Astrocyte (in vitro differentiated cells and primary cell): ENCODE results near the gene PRSS57. TPM values are rescaled to one million over a fixed set of nuclear protein-coding genes. Genes with fewer than 3 reads are reported as not detected.
"Not testable (repeated sequence)": the region's sequence is repeated elsewhere in the genome, so short reads cannot be mapped to it uniquely, and the experiment has no call there.

ENCODE experiments used
- DNase-seq: peaks from one replicate; pipeline ENCODE4 v3.0.0-alpha.2; 2010; ENCODE audit warnings: low read depth
- FAIRE-seq: peaks from 2 replicates; lab custom pipeline; 2011; peaks lifted over from hg19 to GRCh38; lab: Jason Lieb, UNC
- H2AFZ ChIP-seq: 2 replicates; pipeline ENCODE4 v1.6.0; 2012; ENCODE audit warnings: low read depth, low read length, inconsistent platforms
- H3K27ac ChIP-seq: 2 replicates; pipeline ENCODE4 v1.5.1; 2011; ENCODE audit warnings: low read depth, low read length, inconsistent platforms
- H3K27me3 ChIP-seq: 2 replicates; pipeline ENCODE4 v1.6.0; 2011; ENCODE audit warnings: low read length, inconsistent platforms; ENCODE audit not compliant: insufficient read depth
- H3K36me3 ChIP-seq: 2 replicates; pipeline ENCODE4 v1.5.1; 2011; ENCODE audit warnings: low read length, inconsistent platforms; ENCODE audit not compliant: insufficient read depth
- H3K4me1 ChIP-seq: 2 replicates; pipeline ENCODE4 v1.5.1; 2011; ENCODE audit warnings: low read length, inconsistent platforms; ENCODE audit not compliant: insufficient read depth
- H3K4me2 ChIP-seq: 2 replicates; pipeline ENCODE4 v1.6.0; 2012; ENCODE audit warnings: low read length, inconsistent platforms
- H3K4me3 ChIP-seq: 2 replicates; pipeline ENCODE4 v1.5.1; 2011; ENCODE audit warnings: low read depth, mild to moderate bottlenecking, low read length, inconsistent platforms; ENCODE audit not compliant: insufficient read depth
- H3K79me2 ChIP-seq: 2 replicates; pipeline ENCODE4 v1.6.0; 2012; ENCODE audit warnings: mild to moderate bottlenecking, low read length, inconsistent platforms; ENCODE audit not compliant: insufficient read depth
- H3K9ac ChIP-seq: 2 replicates; pipeline ENCODE4 v1.6.0; 2012; ENCODE audit warnings: mild to moderate bottlenecking, low read length, inconsistent platforms
- H3K9me3 ChIP-seq: 2 replicates; pipeline ENCODE4 v1.5.1; 2012; ENCODE audit warnings: low read depth, mild to moderate bottlenecking, low read length, inconsistent platforms; ENCODE audit not compliant: insufficient read depth
- H4K20me1 ChIP-seq: 2 replicates; pipeline ENCODE4 v1.6.0; 2012; ENCODE audit warnings: low read length, inconsistent platforms; ENCODE audit not compliant: insufficient read depth
- H3K27ac Mint-ChIP-seq: one replicate; pipeline ENCODE4 v1.8.0; 2021; ENCODE audit warnings: mild to moderate bottlenecking, mixed read lengths; ENCODE audit not compliant: unreplicated experiment
- H3K27me3 Mint-ChIP-seq: one replicate; pipeline ENCODE4 v1.8.0; 2021; ENCODE audit warnings: low read depth, mixed read lengths; ENCODE audit not compliant: unreplicated experiment
- H3K36me3 Mint-ChIP-seq: one replicate; pipeline ENCODE4 v1.8.0; 2021; ENCODE audit warnings: low read depth, mixed read lengths; ENCODE audit not compliant: unreplicated experiment
- H3K4me1 Mint-ChIP-seq: one replicate; pipeline ENCODE4 v1.8.0; 2021; ENCODE audit warnings: low read depth, mixed read lengths; ENCODE audit not compliant: unreplicated experiment
- H3K4me3 Mint-ChIP-seq: one replicate; pipeline ENCODE4 v1.8.0; 2021; ENCODE audit warnings: mild to moderate bottlenecking, moderate library complexity, mixed read lengths; ENCODE audit not compliant: unreplicated experiment
- H3K9me3 Mint-ChIP-seq: one replicate; pipeline ENCODE4 v1.8.0; 2021; ENCODE audit warnings: mild to moderate bottlenecking, mixed read lengths; ENCODE audit not compliant: unreplicated experiment
- CTCF ChIP-seq: IDR thresholded peaks from 2 replicates; pipeline ENCODE4 v1.5.1; 2011; ENCODE audit warnings: low read depth, mild to moderate bottlenecking, inconsistent platforms, low read length, moderate library complexity; ENCODE audit not compliant: insufficient read depth
- EZH2 ChIP-seq: IDR thresholded peaks from 2 replicates; pipeline ENCODE4 v1.6.1; 2012; ENCODE audit warnings: mild to moderate bottlenecking, low read length, inconsistent platforms; ENCODE audit not compliant: insufficient read depth
- total RNA-seq: library from RNA; stranded (reverse); gene quantifications from 2 replicates; pipeline ENCODE4 v1.2.1, GENCODE V29; 2021

Gene PRSS57
- total RNA-seq, 1 donor from 2014 or later = not detected

GRCh38 chr19:741506-742131 is 46.4 kb upstream of the PRSS57 start:
- H3K4me1 ChIP-seq = no peaks in the 10 kb centered on the region
- Mint-ChIP-seq H3K27ac (no peak overlapping the region), H3K4me1 (no peaks in the 10 kb centered on the region), H3K27me3 (no peaks in the 10 kb centered on the region), H3K9me3 (peaks cover 11% of the 10 kb centered on the region), H3K4me3 (no peak overlapping the region), H3K36me3 (peaks cover 21% of the 10 kb centered on the region)
- H3K36me3 ChIP-seq = no peaks in the 10 kb centered on the region
- no peak for DNase-seq
- no peaks in the 10 kb centered on the region for H3K27me3 ChIP-seq
- H4K20me1 ChIP-seq = no peaks in the 10 kb centered on the region
- no peak overlapping the region for H3K4me2 ChIP-seq
- peaks cover 3% of the 10 kb centered on the region for H3K9me3 ChIP-seq
- H3K79me2 ChIP-seq = no peaks in the 10 kb centered on the region
- no peak overlapping the region for H2AFZ ChIP-seq
- no peak for TF ChIP-seq EZH2
- no peak for TF ChIP-seq CTCF
- no peak overlapping the region for H3K9ac ChIP-seq
- FAIRE-seq = no peak
- no peak overlapping the region for H3K27ac ChIP-seq
- no peak overlapping the region for H3K4me3 ChIP-seq

- not testable (repeated sequence) for H3K4me2 ChIP-seq, H2AFZ ChIP-seq, H4K20me1 ChIP-seq, FAIRE-seq, H3K27me3 ChIP-seq, H3K4me1 ChIP-seq, H3K9me3 ChIP-seq, H3K4me3 Mint-ChIP-seq, H3K27me3 Mint-ChIP-seq, H3K79me2 ChIP-seq, H3K36me3 ChIP-seq, H3K27ac ChIP-seq, H3K4me3 ChIP-seq, H3K9ac ChIP-seq, H3K27ac Mint-ChIP-seq, H3K4me1 Mint-ChIP-seq, DNase-seq
- peaks cover 11% of the 10 kb centered on the region for H3K9me3 Mint-ChIP-seq
- H3K36me3 Mint-ChIP-seq = peaks cover 19% of the 10 kb centered on the region
Observed at GRCh38 chr19:740816-741505, 45.7 kb upstream of the PRSS57 start.

DNA sequence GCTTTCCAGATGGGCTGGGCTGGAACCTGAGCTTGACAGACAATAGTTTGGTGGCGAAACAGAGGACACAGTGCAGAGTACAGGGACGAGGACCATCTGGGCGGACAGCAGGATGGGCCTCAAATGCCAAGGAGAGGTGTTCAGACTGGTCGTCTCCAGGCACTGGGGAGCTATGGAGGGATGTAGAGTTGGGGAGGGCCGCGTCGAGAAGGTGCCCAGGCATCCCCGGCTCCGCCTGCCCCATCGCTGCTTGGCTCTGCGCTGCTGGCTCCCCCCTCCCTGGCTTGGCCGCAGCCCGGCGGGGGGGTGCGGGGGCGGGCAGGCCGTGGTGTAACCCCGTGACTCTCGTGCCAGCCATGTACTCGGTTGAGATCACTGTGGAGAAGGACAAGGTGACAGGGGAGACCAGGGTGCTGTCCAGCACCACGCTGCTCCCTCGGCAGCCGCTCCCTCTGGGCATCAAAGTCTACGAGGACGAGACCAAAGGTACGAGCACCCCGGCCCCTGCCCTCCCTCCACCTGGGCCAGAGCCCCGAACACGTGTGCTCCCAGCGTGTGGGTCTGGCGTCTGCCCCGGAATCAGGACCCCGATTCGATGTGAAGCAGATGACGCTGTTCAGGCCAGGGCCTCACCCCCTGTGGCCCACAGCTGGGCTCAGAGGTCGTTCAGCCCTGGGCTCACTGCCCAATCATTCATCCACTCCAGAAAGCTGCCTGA is 44.9 kb upstream of the PRSS57 start:
- Histone ChIP-seq H3K9me3 (no peaks in the 10 kb centered on the region), H3K4me1 (no peaks in the 10 kb centered on the region), H3K27ac (no peak overlapping the region), H4K20me1 (no peaks in the 10 kb centered on the region), H3K79me2 (no peaks in the 10 kb centered on the region), H3K9ac (no peak overlapping the region), H2AFZ (no peak overlapping the region), H3K4me3 (no peak overlapping the region), H3K27me3 (no peaks in the 10 kb centered on the region), H3K36me3 (no peaks in the 10 kb centered on the region), H3K4me2 (no peak overlapping the region)
- TF ChIP-seq CTCF = no peak
- no peak for TF ChIP-seq EZH2
- H3K36me3 Mint-ChIP-seq = peaks cover 17% of the 10 kb centered on the region
- peaks cover 11% of the 10 kb centered on the region for H3K9me3 Mint-ChIP-seq
- H3K27me3 Mint-ChIP-seq = no peaks in the 10 kb centered on the region
- H3K27ac Mint-ChIP-seq = no peak overlapping the region
- DNase-seq = no peak
- H3K4me1 Mint-ChIP-seq = no peaks in the 10 kb centered on the region
- H3K4me3 Mint-ChIP-seq = no peak overlapping the region
- FAIRE-seq = no peak
